ENCODE results near the gene POLK.

- no peak for TF ChIP-seq CTCF (IDR thresholded peaks at IDR 0.05)
- TF ChIP-seq POLR2A (IDR thresholded peaks at IDR 0.05): no peak
Observed at GRCh38 chr5:75568202-75568601, 56.5 kb downstream of the POLK start.
